Activated CD4-positive, CD25-positive, alpha-beta regulatory T cell treated with anti-CD3 and anti-CD28 coated beads, Interleukin-2, amount 50 U/mL, for 24 hours (primary cell): ENCODE results near the gene TUT7.
"Not testable (repeated sequence)": the region's sequence is repeated elsewhere in the genome, so short reads cannot be mapped to it uniquely, and the experiment has no call there.

Source experiments
- ATAC-seq, 2 donors: fragments of 150-1000 bp; cut with Tn5 transposase; one replicate each; pipeline ENCODE4 v1.10.0; 2021; ENCODE audit warnings: mild to moderate bottlenecking in 1 of 2, moderate library complexity in 1 of 2

TUT7 gene

GRCh38 chr9:86350006-86350760, 4.0 kb downstream of the TUT7 start:
- no peak for ATAC-seq

- no peak for ATAC-seq
Measured at GRCh38 chr9:86349271-86349670, 4.9 kb downstream of the TUT7 start.

- ATAC-seq, result no peak
Measured at GRCh38 chr9:86347991-86348390, 6.2 kb downstream of the TUT7 start.

GRCh38 chr9:86344818-86345217, 9.4 kb downstream of the TUT7 start:
- ATAC-seq, result no peak

GRCh38 chr9:86342269-86342668, 11.9 kb downstream of the TUT7 start:
- no peak for ATAC-seq

- ATAC-seq, result peak; percentile 27 to 48
Measured at GRCh38 chr9:86341007-86341491, 13.2 kb downstream of the TUT7 start.

GRCh38 chr9:86340356-86341006, 13.7 kb downstream of the TUT7 start:
- peak; percentile 40 to 46 for ATAC-seq

GRCh38 chr9:86337469-86338108, 16.6 kb downstream of the TUT7 start:
- ATAC-seq, result no peak

- no peak for ATAC-seq
Measured at GRCh38 chr9:86336058-86336457, 18.2 kb downstream of the TUT7 start.

- ATAC-seq, result no peak
Measured at GRCh38 chr9:86333651-86334050, 20.6 kb downstream of the TUT7 start.

GRCh38 chr9:86330186-86330585, 24.0 kb downstream of the TUT7 start:
- no peak for ATAC-seq

- no peak for ATAC-seq
Measured at GRCh38 chr9:86329649-86330048, 24.6 kb downstream of the TUT7 start.

GRCh38 chr9:86328156-86328555, 26.1 kb downstream of the TUT7 start:
- ATAC-seq, result no peak

GRCh38 chr9:86326536-86326935, 27.7 kb downstream of the TUT7 start:
- ATAC-seq, result no peak

GRCh38 chr9:86324901-86325300, 29.3 kb downstream of the TUT7 start:
- ATAC-seq, result no peak

- ATAC-seq, result no peak
Measured at GRCh38 chr9:86324308-86324707, 29.9 kb downstream of the TUT7 start.

GRCh38 chr9:86322973-86323644, 31.1 kb downstream of the TUT7 start:
- ATAC-seq, result no peak

- no peak for ATAC-seq
Measured at GRCh38 chr9:86321373-86321772, 32.8 kb downstream of the TUT7 start.

- ATAC-seq, result no peak
Measured at GRCh38 chr9:86318187-86318586, 36.0 kb downstream of the TUT7 start.

- ATAC-seq, result no peak
Measured at GRCh38 chr9:86315078-86315477, 39.1 kb downstream of the TUT7 start.

GRCh38 chr9:86312959-86313358, 41.3 kb downstream of the TUT7 start:
- ATAC-seq, result not testable (repeated sequence)

GRCh38 chr9:86308687-86309086, 45.5 kb downstream of the TUT7 start:
- ATAC-seq, result no peak

- no peak for ATAC-seq
Measured at GRCh38 chr9:86304236-86304730, 49.9 kb downstream of the TUT7 start.
